ENCODE results near the gene PLXNA2. TPM values are rescaled to one million over a fixed set of nuclear protein-coding genes. Genes with fewer than 3 reads are reported as not detected.

PLXNA2 gene
- total RNA-seq, 1 experiment from 2014 or later = 8.7 TPM

DNA sequence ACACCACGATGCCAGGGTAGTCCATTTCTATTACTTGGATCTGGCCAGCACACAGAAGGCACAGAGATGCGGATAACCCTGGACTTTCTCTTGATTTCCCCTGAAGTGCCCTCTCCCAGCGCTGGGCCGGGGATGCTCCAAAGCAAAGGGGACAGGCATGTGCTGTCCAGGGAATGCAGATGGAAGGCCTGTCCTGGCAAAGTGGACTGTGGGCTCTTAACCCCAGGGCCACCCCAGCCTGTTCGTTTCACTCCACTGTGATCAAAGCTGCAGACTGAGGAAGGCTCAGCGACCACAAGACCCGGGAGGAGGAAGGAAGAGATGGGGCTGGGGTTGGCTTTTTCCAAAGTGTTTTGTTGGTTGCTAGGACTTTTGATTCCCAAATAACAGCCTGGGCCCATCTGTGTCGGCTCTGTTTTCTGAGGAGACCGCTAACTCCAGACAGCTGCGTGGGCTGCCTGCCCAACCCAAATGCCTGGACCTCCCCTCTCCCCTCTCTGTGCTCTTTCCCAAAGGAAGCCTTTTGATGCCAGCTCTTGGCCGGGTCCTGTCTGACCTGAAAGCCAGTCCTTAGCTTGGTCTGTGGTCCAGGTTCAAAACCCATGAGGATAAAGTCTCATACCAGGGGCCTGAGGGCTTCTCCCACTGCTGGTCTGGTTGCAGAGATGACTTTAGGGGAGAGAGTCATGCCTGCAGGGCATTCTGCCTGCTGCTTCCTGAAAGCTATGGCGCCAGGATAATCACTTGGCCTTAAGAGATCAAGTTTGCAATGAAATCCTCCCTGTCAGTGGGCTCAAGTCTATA lies 213.7 kb downstream of the PLXNA2 start:
- Histone ChIP-seq H3K36me3 (peaks cover 56% of the 10 kb centered on the region), H3K4me3 (no peak overlapping the region), H3K9me3 (replicated peaks) (no peaks in the 10 kb centered on the region), H3K27ac (no peak overlapping the region), H3K4me1 (replicated peaks) (peaks cover 9% of the 10 kb centered on the region), H3K27me3 (replicated peaks) (no peaks in the 10 kb centered on the region)
- DNase-seq (ENCODE audit: low read depth in 1 of 2, low spot score in 2 of 2) = no peak

DNA sequence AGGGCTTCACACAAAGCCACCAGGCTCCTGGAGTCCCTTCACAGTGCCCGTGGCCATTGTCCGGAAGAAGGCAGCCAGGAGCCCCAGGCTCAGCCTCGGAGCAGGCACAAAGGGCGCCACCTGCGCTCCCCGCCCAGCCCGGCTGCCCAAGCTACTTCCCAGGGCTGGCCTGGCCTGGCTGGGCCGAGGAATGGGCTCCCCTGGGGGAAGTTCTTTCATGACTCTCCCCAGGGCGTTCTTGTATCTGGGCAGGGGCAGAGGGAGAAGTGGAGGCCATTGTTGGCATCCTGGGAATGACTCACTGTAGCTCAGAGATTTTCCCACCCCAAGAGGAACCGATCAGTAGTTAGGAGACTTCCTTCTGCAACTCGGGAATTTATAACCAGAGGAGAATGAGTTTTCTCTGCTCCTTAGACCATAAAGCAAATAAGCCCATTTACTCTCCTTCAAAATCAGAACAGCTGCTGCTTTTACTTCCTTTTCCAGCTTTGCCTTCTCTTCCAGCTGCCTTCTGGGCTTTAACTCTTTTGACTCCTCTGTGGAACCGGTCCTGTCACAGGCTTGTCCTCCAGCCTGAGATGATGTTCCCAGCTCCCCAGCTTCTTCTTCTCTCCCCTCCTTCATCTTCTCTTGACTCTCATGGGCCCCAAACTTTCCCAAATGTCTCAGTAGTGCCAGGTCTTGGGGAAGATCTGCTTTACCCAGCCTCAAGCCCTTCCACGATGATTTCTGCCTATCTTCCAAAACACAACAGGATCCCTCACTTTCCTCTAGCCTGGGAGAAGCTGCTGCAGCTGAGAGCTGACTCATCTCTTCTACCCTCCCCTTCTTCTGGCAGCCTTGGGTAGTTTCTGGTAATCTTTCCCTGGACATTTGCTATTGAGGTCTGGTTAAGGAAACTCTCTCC lies 214.6 kb downstream of the PLXNA2 start:
- Histone ChIP-seq H3K27me3 (replicated peaks) (no peaks in the 10 kb centered on the region), H3K4me1 (replicated peaks) (peaks cover 9% of the 10 kb centered on the region), H3K4me3 (no peak overlapping the region), H3K27ac (no peak overlapping the region), H3K36me3 (peaks cover 56% of the 10 kb centered on the region), H3K9me3 (replicated peaks) (no peaks in the 10 kb centered on the region)
- DNase-seq (ENCODE audit: low read depth in 1 of 2, low spot score in 2 of 2) = no peak

DNA sequence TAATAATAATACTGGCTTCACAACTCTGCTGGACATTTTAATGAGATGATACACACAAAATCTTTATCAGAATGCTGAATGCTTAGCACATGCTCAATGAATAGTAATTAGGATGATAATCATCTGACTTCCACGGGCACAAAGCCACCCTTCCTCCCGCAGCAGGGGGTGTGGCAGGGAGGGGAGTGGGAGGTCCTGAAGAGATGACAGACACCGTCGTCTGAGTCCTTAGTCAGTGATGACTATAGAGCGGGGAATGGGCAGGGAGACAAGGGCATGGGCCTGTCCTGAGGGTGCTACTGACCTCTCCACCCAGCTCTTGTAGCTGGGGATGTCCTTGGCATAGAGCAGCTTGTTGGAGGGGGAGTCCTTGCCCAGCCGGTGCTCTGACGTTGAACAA lies 215.7 kb downstream of the PLXNA2 start:
- Histone ChIP-seq H3K4me1 (replicated peaks) (peaks cover 9% of the 10 kb centered on the region), H3K27me3 (replicated peaks) (no peaks in the 10 kb centered on the region), H3K36me3 (peaks cover 44% of the 10 kb centered on the region), H3K27ac (no peak overlapping the region), H3K4me3 (no peak overlapping the region), H3K9me3 (replicated peaks) (no peaks in the 10 kb centered on the region)
- DNase-seq (ENCODE audit: low read depth in 1 of 2, low spot score in 2 of 2) = no peak

DNA sequence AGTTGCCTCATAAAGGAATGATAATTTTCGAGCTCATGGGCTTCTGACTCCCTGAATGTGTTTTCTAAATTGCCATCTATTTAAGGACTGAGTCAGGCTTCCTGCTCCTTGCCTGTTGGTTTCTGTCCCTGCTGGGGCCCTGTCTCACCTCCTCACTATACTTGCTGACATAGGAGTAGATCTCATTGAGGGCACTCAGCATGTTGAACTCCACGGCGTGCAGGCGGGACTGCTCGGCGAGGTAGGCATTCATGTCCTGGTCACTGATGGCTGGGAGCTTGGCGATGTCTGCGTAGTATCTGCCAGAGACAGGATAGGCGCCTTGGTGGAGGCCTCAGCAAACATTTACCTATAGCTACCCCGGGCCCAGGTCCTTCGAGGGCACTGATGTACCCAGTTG lies 216.3 kb downstream of the PLXNA2 start:
- H3K27ac ChIP-seq = no peak overlapping the region
- no peaks in the 10 kb centered on the region for H3K27me3 ChIP-seq (replicated peaks)
- no peak for DNase-seq (ENCODE audit: low read depth in 1 of 2, low spot score in 2 of 2)
- no peak overlapping the region for H3K4me3 ChIP-seq
- H3K9me3 ChIP-seq (replicated peaks) = no peaks in the 10 kb centered on the region
- peaks cover 9% of the 10 kb centered on the region for H3K4me1 ChIP-seq (replicated peaks)
- peaks cover 39% of the 10 kb centered on the region for H3K36me3 ChIP-seq

DNA sequence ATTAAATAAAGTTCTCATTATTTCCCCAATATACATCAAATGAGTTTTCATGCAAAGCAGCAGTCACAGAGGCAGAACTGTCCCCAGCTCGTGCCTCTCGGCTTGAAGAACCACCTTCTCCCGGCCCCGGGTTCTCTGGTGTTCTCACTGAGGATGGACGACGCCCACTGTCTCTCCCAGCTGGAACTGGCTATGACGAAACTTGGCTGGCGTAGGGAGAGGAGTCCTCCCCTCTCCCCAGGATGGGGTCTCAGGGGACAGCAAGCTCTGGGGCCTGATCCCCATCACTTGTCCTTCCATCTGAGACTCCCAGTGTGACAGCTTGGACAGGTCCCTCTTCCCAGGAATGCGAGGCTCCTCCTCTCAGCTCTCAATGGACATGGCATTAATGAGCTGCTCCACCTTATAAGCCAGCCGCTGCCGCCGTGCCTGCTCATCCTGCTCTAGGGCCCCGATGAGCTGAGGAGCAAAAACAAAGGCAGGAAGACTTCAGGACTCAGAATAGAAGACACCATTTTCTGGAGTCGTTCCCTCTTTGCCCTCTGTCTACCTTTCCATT lies 217.2 kb downstream of the PLXNA2 start:
- Histone ChIP-seq H3K27me3 (replicated peaks) (no peaks in the 10 kb centered on the region), H3K9me3 (replicated peaks) (no peaks in the 10 kb centered on the region), H3K27ac (no peak overlapping the region), H3K36me3 (peaks cover 34% of the 10 kb centered on the region), H3K4me3 (no peak overlapping the region), H3K4me1 (replicated peaks) (peaks cover 9% of the 10 kb centered on the region)
- DNase-seq (ENCODE audit: low read depth in 1 of 2, low spot score in 2 of 2) = no peak

DNA sequence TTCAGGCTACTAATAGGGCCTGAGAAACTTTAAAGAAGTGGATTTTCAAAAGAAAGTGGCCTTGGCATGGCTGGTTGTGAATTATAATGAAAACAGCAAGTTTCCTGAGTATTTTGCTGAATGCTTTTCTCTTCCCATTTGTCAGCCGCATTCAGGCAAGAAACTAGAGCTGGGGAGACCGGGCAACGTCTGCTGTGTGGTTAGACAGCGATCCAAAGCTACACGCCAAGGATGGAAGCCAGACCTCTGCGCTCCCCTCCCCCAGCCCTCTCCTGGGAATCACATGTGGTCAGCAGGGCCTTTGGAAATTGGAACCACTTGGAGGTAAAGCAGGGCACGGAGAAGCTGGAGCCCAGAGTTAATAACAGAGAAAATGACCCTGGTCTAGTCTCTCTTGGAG lies 219.2 kb downstream of the PLXNA2 start:
- Histone ChIP-seq H3K27me3 (replicated peaks) (no peaks in the 10 kb centered on the region), H3K36me3 (peaks cover 20% of the 10 kb centered on the region), H3K27ac (no peak overlapping the region), H3K4me1 (replicated peaks) (peaks cover 5% of the 10 kb centered on the region), H3K9me3 (replicated peaks) (no peaks in the 10 kb centered on the region), H3K4me3 (no peak overlapping the region)
- DNase-seq (ENCODE audit: low read depth in 1 of 2, low spot score in 2 of 2) = no peak

DNA sequence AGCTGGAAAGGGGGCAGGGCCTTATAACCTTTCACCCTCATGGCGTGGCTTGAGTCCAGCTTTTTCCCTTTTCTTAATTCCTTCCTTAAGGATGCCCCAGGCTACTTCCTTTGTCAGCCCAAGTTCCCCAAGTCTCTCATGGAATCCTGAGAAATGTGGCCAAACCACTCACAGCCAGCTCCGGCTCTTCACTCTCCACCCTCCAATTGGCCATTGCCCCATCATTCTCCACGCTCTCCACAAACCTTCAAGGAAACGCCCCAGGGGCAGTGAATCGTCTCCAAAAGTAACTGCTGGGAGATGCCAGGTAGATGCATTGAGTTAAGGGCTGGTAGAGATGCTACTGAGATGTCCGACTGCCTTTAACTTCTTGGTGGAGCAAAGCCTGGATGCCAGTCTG lies 219.8 kb downstream of the PLXNA2 start:
- DNase-seq (ENCODE audit: low read depth in 1 of 2, low spot score in 2 of 2) = no peak
- peaks cover 20% of the 10 kb centered on the region for H3K36me3 ChIP-seq
- H3K27me3 ChIP-seq (replicated peaks) = no peaks in the 10 kb centered on the region
- no peaks in the 10 kb centered on the region for H3K9me3 ChIP-seq (replicated peaks)
- no peaks in the 10 kb centered on the region; the same call in none of the 2 replicates for H3K4me1 ChIP-seq (replicated peaks)
- no peak overlapping the region for H3K4me3 ChIP-seq
- no peak overlapping the region for H3K27ac ChIP-seq

DNA sequence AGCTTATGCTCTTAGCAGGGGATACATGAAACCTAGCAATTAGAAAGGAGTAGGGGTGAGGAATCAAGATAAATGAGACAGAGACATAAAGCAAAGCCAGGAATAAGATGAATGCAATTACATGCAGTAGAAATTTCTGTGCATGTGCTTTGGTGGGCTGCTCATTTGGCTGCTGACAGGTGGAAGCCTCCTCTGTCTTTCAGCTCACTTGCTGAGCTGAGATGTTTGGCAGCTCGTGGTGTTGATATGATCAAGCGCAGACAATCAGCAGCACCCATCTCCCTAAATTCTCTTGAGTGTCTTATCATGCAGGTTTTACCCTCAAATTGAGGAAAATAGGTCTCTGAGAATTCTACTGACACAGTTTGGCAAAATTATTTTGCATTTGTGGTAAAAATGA lies 224.9 kb downstream of the PLXNA2 start:
- no peak overlapping the region for H3K27ac ChIP-seq
- no peaks in the 10 kb centered on the region for H3K4me1 ChIP-seq (replicated peaks)
- DNase-seq (ENCODE audit: low read depth in 1 of 2, low spot score in 2 of 2) = no peak
- H3K4me3 ChIP-seq = no peak overlapping the region
- no peaks in the 10 kb centered on the region for H3K9me3 ChIP-seq (replicated peaks)
- H3K36me3 ChIP-seq = no peaks in the 10 kb centered on the region
- H3K27me3 ChIP-seq (replicated peaks) = no peaks in the 10 kb centered on the region

DNA sequence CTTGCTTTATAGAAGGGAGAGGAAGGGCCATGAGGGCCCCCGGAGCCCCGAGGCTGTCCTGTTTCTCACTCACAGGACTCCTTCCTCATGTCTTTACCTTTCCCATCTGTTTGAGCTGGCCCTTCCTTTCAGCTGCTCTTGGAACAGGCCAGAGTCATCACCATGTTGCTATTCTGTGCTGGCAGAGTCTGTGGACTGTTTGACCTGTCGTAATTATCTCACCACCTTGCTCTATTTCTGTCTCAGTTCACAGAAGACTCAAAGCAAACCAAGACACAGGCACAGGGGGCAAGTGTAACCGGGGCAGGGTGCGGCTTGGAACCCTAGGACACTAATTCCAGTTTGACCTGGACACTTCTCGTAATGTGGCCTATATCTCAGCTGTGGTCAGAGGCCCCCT lies 228.9 kb downstream of the PLXNA2 start:
- H3K27me3 ChIP-seq (replicated peaks) = no peaks in the 10 kb centered on the region
- no peaks in the 10 kb centered on the region for H3K4me1 ChIP-seq (replicated peaks)
- no peak overlapping the region for H3K4me3 ChIP-seq
- no peak overlapping the region for H3K27ac ChIP-seq
- H3K36me3 ChIP-seq = no peaks in the 10 kb centered on the region
- no peaks in the 10 kb centered on the region for H3K9me3 ChIP-seq (replicated peaks)
- DNase-seq (ENCODE audit: low read depth in 1 of 2, low spot score in 2 of 2) = no peak

DNA sequence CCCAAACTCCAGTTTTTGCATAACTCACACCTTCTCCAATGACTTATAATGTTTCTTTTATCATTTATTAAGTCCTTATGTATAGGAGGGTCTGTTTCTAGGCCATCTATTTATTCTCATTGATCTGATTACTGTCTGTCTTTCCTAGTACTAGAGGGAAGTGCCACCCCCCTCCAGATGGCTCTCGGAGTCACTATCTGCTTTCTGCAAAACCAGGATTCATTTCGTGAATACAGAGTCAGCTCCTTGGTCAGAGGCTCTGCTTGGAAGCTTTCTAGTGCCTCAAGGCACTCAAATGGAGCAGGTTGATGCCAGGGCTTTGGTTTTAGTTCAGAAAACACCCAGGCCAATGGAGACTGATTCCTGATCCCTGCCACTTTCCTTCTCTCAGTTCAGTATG lies 231.0 kb downstream of the PLXNA2 start:
- Histone ChIP-seq H3K36me3 (no peaks in the 10 kb centered on the region), H3K27me3 (replicated peaks) (no peaks in the 10 kb centered on the region), H3K27ac (no peak overlapping the region), H3K4me1 (replicated peaks) (peaks cover 4% of the 10 kb centered on the region), H3K9me3 (replicated peaks) (no peaks in the 10 kb centered on the region), H3K4me3 (no peak overlapping the region)
- DNase-seq (ENCODE audit: low read depth in 1 of 2, low spot score in 2 of 2) = no peak

DNA sequence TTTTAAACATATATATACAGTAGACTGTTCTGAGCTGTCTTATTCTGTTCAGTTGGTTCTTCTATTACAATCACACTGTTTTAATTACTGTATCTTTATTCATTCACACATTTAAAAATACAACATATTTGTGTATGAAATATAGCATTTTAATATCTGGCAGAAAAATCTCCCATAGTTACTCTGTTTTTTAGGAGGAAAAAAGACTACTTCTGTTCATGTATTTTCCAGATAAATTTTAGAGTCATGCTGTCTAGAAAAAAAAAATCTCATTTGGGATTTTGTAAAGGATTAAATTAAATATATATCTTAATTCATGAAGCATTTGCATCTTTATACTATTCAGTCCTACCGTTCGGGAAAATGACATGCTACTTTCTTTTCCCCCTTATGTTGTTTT lies 231.5 kb downstream of the PLXNA2 start:
- H3K4me1 ChIP-seq (replicated peaks) = peaks cover 9% of the 10 kb centered on the region
- no peaks in the 10 kb centered on the region for H3K9me3 ChIP-seq (replicated peaks)
- no peak for DNase-seq (ENCODE audit: low read depth in 1 of 2, low spot score in 2 of 2)
- no peak overlapping the region for H3K27ac ChIP-seq
- no peaks in the 10 kb centered on the region for H3K36me3 ChIP-seq
- H3K4me3 ChIP-seq = no peak overlapping the region
- no peaks in the 10 kb centered on the region for H3K27me3 ChIP-seq (replicated peaks)

DNA sequence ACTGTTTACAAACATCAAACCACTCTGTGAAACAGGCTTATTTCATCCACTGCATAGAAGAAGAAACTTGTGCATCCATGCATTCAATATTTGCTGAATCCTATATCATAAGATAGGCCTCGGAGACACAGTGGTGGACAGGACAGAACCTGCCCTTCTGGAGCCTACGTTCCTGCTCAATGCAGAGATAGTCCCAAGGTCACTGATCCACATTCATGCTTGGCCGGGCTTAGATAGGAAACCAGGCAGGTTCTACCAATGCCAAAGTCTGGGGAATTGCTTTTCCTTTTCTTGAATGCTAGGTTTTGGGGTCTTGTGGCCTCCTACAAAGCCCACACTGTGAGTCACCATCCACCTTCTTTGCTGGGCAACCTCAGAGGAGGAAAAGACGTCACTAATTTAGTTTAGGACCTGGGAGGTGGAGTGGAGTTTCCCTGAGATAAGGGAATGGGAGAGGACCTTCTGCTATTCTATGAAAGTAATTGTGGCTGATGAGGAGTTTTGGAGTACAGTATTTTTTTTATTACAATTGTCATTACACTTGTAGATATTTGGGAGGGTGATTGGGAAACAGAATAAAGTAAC lies 233.6 kb downstream of the PLXNA2 start:
- no peak for DNase-seq (ENCODE audit: low read depth in 1 of 2, low spot score in 2 of 2)
- Histone ChIP-seq H3K27me3 (replicated peaks) (no peaks in the 10 kb centered on the region), H3K4me3 (no peak overlapping the region), H3K9me3 (replicated peaks) (no peaks in the 10 kb centered on the region), H3K4me1 (replicated peaks) (peaks cover 16% of the 10 kb centered on the region), H3K27ac (no peak overlapping the region), H3K36me3 (no peaks in the 10 kb centered on the region)

DNA sequence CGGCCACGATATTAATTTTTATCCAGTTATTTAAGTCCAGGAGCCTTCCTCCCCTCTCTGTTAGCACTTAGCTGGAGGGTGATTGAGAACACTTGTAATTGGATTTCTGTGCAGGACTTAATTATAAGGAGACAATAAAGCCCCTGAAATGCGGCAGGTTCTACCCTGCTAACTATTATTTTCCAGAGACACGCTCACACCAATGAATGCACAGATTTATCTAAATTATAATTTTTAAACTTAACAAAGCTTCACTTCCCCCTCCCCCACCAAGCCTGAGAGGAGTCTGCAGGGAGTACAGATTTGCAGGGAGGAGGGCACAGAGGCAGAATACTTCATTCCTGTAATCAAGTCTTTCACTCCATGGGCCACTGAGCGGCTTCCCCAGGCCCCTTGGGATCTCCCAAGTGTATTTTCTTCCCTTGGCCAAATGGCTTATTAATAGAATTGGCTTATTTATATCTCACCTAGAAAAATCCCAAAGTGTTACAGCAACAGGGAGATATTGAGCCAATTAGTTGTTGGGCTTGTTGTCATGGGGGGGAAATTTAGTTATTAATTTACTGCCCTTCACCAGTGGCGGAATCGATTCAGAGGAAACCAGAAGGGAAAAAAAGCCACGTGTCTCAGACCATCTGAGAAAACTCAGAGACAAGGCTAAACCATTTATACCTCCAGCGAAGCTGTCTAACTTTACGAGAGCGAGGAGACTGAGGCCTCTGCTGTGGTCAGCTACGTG lies 234.3 kb downstream of the PLXNA2 start:
- H3K9me3 ChIP-seq (replicated peaks) = no peaks in the 10 kb centered on the region
- no peaks in the 10 kb centered on the region for H3K27me3 ChIP-seq (replicated peaks)
- H3K27ac ChIP-seq = no peak overlapping the region
- no peak overlapping the region for H3K4me3 ChIP-seq
- no peak for DNase-seq (ENCODE audit: low read depth in 1 of 2, low spot score in 2 of 2)
- peaks cover 23% of the 10 kb centered on the region for H3K4me1 ChIP-seq (replicated peaks)
- H3K36me3 ChIP-seq = no peaks in the 10 kb centered on the region

All from SJSA1 (cell line).